BE2C (cell line): Measurements from ENCODE around the gene C10orf53.
"Not testable (repeated sequence)": the region's sequence is repeated elsewhere in the genome, so short reads cannot be mapped to it uniquely, and the experiment has no call there.

Experiments used
- DNase-seq: peaks from one replicate; pipeline ENCODE4 v3.0.0-alpha.2; 2020
- H3K27me3 ChIP-seq: fragments of 250-450 bp; sonication (Bioruptor Pico); 2 replicates; pipeline ENCODE4 v1.5.1; 2020; ENCODE audit warnings: mild to moderate bottlenecking
- H3K36me3 ChIP-seq: fragments of 250-450 bp; sonication (Bioruptor Pico); 2 replicates; pipeline ENCODE4 v1.5.1; 2020; ENCODE audit warnings: mild to moderate bottlenecking
- H3K4me1 ChIP-seq: fragments of 250-450 bp; sonication (Bioruptor Pico); 2 replicates; pipeline ENCODE4 v1.5.1; 2020
- H3K4me3 ChIP-seq: 2 replicates; pipeline ENCODE4 v1.5.1; 2011; ENCODE audit warnings: low read depth, low read length
- H3K9me3 ChIP-seq: fragments of 250-450 bp; sonication (Bioruptor Pico); 2 replicates; pipeline ENCODE4 v1.5.1; 2020
- TF ChIP-seq, protein P1 (sequence below): IDR thresholded peaks from 2 replicates; pipeline ENCODE4 v1.5.1; 2012; ENCODE audit warnings: mild to moderate bottlenecking, low read depth, low read length

Gene C10orf53

DNA sequence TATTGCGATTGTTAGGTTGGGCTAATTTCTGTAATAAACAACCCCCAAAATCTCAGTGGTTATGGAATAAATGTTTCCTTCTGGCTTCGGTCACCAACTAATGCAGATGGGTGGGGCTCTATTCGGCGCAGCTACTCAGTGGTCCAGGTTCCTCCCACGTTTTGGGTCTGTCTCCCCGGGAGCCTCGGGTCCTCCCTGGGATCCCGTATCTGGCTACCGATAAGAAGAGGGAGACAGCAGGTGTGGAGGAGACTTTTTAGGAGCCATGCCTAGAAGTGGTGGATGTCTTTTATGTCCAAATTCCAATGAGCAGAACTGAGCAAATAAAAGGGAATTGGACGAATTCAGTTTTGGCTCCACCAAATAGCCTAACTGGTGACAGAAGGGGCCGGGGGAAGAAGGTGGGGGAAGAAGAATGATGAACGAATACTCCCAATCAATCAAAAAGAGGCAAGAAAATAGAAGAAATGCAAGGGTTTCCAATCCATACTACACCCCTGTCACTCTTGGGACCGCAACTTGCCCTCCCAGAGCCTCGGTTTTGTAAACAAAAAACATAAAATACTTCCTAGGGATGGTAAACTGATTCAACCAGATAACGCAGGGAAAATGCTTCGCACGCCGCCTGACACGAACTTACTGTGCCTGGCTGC lies 498 bp upstream of the C10orf53 start:
- TF ChIP-seq, protein P1, sequence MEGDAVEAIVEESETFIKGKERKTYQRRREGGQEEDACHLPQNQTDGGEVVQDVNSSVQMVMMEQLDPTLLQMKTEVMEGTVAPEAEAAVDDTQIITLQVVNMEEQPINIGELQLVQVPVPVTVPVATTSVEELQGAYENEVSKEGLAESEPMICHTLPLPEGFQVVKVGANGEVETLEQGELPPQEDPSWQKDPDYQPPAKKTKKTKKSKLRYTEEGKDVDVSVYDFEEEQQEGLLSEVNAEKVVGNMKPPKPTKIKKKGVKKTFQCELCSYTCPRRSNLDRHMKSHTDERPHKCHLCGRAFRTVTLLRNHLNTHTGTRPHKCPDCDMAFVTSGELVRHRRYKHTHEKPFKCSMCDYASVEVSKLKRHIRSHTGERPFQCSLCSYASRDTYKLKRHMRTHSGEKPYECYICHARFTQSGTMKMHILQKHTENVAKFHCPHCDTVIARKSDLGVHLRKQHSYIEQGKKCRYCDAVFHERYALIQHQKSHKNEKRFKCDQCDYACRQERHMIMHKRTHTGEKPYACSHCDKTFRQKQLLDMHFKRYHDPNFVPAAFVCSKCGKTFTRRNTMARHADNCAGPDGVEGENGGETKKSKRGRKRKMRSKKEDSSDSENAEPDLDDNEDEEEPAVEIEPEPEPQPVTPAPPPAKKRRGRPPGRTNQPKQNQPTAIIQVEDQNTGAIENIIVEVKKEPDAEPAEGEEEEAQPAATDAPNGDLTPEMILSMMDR, result no peak
- Histone ChIP-seq H3K27me3 (no peaks in the 10 kb centered on the region), H3K4me3 (peak overlapping the region; percentile 55), H3K36me3 (no peaks in the 10 kb centered on the region), H3K4me1 (peaks cover 5% of the 10 kb centered on the region; the same call in 1 of the 2 replicates), H3K9me3 (no peaks in the 10 kb centered on the region)
- no peak for DNase-seq

DNA sequence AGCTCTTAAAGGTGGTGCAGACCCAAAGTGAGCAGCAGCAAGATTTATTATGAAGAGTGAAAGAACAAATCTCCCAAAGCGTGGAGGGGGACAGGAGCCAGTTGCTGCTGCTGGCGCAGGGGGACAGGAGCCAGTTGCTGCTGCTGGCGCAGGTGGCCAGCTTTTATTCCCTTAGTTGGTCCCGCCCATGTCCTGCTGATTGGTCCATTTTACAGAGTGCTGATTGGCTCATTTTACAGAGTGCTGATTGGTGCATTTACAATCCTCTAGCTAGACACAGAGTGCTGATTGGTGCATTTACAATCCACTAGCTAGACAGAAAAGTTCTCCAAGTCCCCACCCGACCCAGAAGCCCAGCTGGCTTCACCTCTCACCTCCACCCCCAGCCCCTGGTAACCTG lies 3.0 kb downstream of the C10orf53 start:
- not testable (repeated sequence) for H3K27me3 ChIP-seq, H3K36me3 ChIP-seq, DNase-seq, H3K4me1 ChIP-seq, H3K9me3 ChIP-seq, H3K4me3 ChIP-seq

- Histone ChIP-seq H3K36me3 (no peaks in the 10 kb centered on the region), H3K27me3 (no peaks in the 10 kb centered on the region), H3K4me1 (peaks cover 5% of the 10 kb centered on the region; the same call in 1 of the 2 replicates), H3K4me3 (no peak overlapping the region), H3K9me3 (no peaks in the 10 kb centered on the region)
- no peak for DNase-seq
- TF ChIP-seq, protein P1, result no peak
Measured at GRCh38 chr10:49682879-49683278, 3.4 kb downstream of the C10orf53 start.

DNA sequence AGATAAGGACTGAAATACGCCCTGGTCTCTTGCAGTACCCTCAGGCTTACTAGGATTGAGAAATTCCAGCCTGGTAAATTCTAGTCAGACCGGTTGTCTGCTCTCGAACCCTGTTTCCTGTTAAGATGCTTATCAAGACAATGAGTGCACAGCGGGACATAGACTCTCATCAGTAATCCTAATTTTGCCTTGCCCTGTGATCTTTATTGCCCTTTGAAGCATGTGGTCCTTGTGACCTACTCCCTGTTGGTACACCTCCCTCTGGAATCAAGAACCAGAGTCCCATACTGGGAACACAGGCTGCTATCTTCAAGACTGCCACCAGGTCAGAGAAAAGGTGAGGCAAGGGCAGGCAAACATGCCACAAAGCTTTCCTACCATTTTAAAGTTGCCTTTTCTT lies 7.2 kb downstream of the C10orf53 start:
- TF ChIP-seq, protein P1, result no peak
- Histone ChIP-seq H3K4me1 (no peaks in the 10 kb centered on the region), H3K9me3 (no peaks in the 10 kb centered on the region), H3K27me3 (no peaks in the 10 kb centered on the region), H3K4me3 (no peak overlapping the region), H3K36me3 (no peaks in the 10 kb centered on the region)
- no peak for DNase-seq

DNA sequence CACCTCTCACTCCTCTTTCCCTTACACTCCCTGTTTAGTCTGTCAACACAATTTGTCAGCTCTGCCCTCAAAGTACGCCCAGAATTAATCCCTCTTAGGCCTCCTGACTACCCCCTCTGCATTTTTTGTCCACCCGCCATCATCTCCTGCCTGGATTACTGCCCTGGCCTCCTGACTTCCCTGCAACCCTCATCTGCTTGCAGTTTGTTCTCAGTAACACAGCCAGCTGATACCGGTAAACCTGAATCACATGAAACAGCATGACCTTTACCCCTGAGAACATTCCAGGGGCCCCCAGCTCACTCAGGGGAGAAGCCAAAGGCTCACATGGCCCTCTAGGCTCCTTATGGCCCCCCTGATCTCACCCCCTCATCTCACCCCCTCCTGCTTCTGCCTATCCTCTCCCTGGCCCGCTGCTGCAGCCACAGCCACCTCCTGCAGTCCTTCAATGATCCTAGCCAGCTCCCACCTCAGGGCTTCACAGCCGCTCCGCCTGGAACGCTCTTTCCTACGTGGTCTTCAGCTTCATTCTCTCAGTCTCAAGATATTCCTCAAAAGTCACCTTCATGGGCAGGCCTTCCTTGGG lies 8.9 kb downstream of the C10orf53 start:
- no peaks in the 10 kb centered on the region for H3K27me3 ChIP-seq
- H3K9me3 ChIP-seq, result no peaks in the 10 kb centered on the region
- H3K36me3 ChIP-seq, result no peaks in the 10 kb centered on the region
- TF ChIP-seq, protein P1, result no peak
- no peak for DNase-seq
- no peaks in the 10 kb centered on the region for H3K4me1 ChIP-seq
- no peak overlapping the region for H3K4me3 ChIP-seq

- H3K9me3 ChIP-seq, result no peaks in the 10 kb centered on the region
- H3K4me3 ChIP-seq, result no peak overlapping the region
- TF ChIP-seq, protein P1, result no peak
Measured at GRCh38 chr10:49688920-49689319, 9.5 kb downstream of the C10orf53 start.

More at GRCh38 chr10:49688920-49689319, 9.5 kb downstream of the C10orf53 start:
- no peak for DNase-seq
- H3K4me1 ChIP-seq, result no peaks in the 10 kb centered on the region
- no peaks in the 10 kb centered on the region for H3K36me3 ChIP-seq
- H3K27me3 ChIP-seq, result no peaks in the 10 kb centered on the region
